NCI-H526 (cell line): ENCODE measurements around the gene FAM20C.

Experiments used
- DNase-seq, 2 experiments: peaks; one replicate each; lab custom pipeline; 2025; lab: John Stamatoyannopoulos, UW

The FAM20C gene

GRCh38 chr7:307970-308369, 115.6 kb downstream of the FAM20C start:
- DNase-seq: no peak

GRCh38 chr7:309586-310228, 117.3 kb downstream of the FAM20C start:
- DNase-seq: no peak
